Fibroblast of skin of left quadriceps (primary cell): ENCODE results near the gene TRDN.
"Not testable (repeated sequence)": the region's sequence is repeated elsewhere in the genome, so short reads cannot be mapped to it uniquely, and the experiment has no call there.

Source experiments
- DNase-seq, 2 experiments: peaks; one replicate each; pipeline ENCODE4 v3.0.0-alpha.2; 2013; ENCODE audit warnings: low read depth in 2 of 2

TRDN gene

GRCh38 chr6:123404975-123405374, 231.8 kb downstream of the TRDN start:
- DNase-seq, result no peak

GRCh38 chr6:123402052-123402451, 234.7 kb downstream of the TRDN start:
- no peak for DNase-seq

GRCh38 chr6:123398072-123398471, 238.7 kb downstream of the TRDN start:
- no peak for DNase-seq

- DNase-seq, result no peak
Measured at GRCh38 chr6:123393331-123393730, 243.4 kb downstream of the TRDN start.

- DNase-seq, result no peak
Measured at GRCh38 chr6:123383718-123384117, 253.0 kb downstream of the TRDN start.

GRCh38 chr6:123380257-123380656, 256.5 kb downstream of the TRDN start:
- DNase-seq, result no peak

- no peak for DNase-seq
Measured at GRCh38 chr6:123372737-123373136, 264.0 kb downstream of the TRDN start.

GRCh38 chr6:123363912-123364311, 272.8 kb downstream of the TRDN start:
- DNase-seq, result no peak

- DNase-seq, result no peak
Measured at GRCh38 chr6:123360359-123360758, 276.4 kb downstream of the TRDN start.

GRCh38 chr6:123352705-123353104, 284.0 kb downstream of the TRDN start:
- DNase-seq, result no peak

GRCh38 chr6:123352279-123352678, 284.5 kb downstream of the TRDN start:
- no peak for DNase-seq

- no peak for DNase-seq
Measured at GRCh38 chr6:123343836-123344235, 292.9 kb downstream of the TRDN start.

GRCh38 chr6:123338394-123338793, 298.4 kb downstream of the TRDN start:
- DNase-seq, result no peak

- no peak for DNase-seq
Measured at GRCh38 chr6:123333000-123333756, 303.6 kb downstream of the TRDN start.

GRCh38 chr6:123332070-123332469, 304.7 kb downstream of the TRDN start:
- no peak for DNase-seq

GRCh38 chr6:123329337-123329736, 307.4 kb downstream of the TRDN start:
- DNase-seq, result no peak

- DNase-seq, result no peak
Measured at GRCh38 chr6:123323452-123324329, 313.1 kb downstream of the TRDN start.

- no peak for DNase-seq
Measured at GRCh38 chr6:123321020-123321419, 315.7 kb downstream of the TRDN start.

- no peak for DNase-seq
Measured at GRCh38 chr6:123316733-123317323, 319.9 kb downstream of the TRDN start.

GRCh38 chr6:123314459-123314858, 322.3 kb downstream of the TRDN start:
- not testable (repeated sequence) for DNase-seq

GRCh38 chr6:123309130-123309529, 327.6 kb downstream of the TRDN start:
- DNase-seq, result no peak

- no peak for DNase-seq
Measured at GRCh38 chr6:123306334-123306733, 330.4 kb downstream of the TRDN start.

GRCh38 chr6:123295672-123296071, 341.1 kb downstream of the TRDN start:
- no peak for DNase-seq
